SJCRH30 (cell line): Measurements from ENCODE around the gene MIER2. TPM values are rescaled to one million over a fixed set of nuclear protein-coding genes. Genes with fewer than 3 reads are reported as not detected.

Source experiments
- DNase-seq, 2 experiments: peaks; one replicate each; pipeline ENCODE4 v3.0.0-alpha.2; 2015 to 2020
- H3K27ac ChIP-seq: fragments of 250-450 bp; sonication (Bioruptor Pico); 2 replicates; pipeline ENCODE4 v1.5.1; 2020; ENCODE audit warnings: mild to moderate bottlenecking, moderate library complexity
- H3K27me3 ChIP-seq: fragments of 250-450 bp; sonication (Bioruptor Pico); 2 replicates; pipeline ENCODE4 v1.5.1; 2020; ENCODE audit warnings: mild to moderate bottlenecking, moderate library complexity
- H3K36me3 ChIP-seq: fragments of 250-450 bp; sonication (Bioruptor Pico); 2 replicates; pipeline ENCODE4 v1.5.1; 2020; ENCODE audit warnings: mild to moderate bottlenecking, moderate library complexity
- H3K4me1 ChIP-seq: fragments of 250-450 bp; sonication (Bioruptor Pico); 2 replicates; pipeline ENCODE4 v1.5.1; 2020; ENCODE audit warnings: mild to moderate bottlenecking, moderate library complexity
- H3K4me3 ChIP-seq: fragments of 250-450 bp; sonication (Bioruptor Pico); 2 replicates; pipeline ENCODE4 v1.5.1; 2020; ENCODE audit warnings: mild to moderate bottlenecking, moderate library complexity
- H3K9me3 ChIP-seq: fragments of 250-450 bp; sonication (Bioruptor Pico); replicated peaks from 2 replicates; pipeline ENCODE4 v1.5.1; 2020; ENCODE audit warnings: mild to moderate bottlenecking, moderate library complexity
- total RNA-seq: library from RNA; depleted of rRNA; stranded (reverse); fragments of >200 nt; shearing (Covaris generic); gene quantifications from 2 replicates; pipeline ENCODE4 v1.2.3, GENCODE V29; 2014

The MIER2 gene
- total RNA-seq, 1 experiment from 2014 or later = 18.5 TPM

DNA sequence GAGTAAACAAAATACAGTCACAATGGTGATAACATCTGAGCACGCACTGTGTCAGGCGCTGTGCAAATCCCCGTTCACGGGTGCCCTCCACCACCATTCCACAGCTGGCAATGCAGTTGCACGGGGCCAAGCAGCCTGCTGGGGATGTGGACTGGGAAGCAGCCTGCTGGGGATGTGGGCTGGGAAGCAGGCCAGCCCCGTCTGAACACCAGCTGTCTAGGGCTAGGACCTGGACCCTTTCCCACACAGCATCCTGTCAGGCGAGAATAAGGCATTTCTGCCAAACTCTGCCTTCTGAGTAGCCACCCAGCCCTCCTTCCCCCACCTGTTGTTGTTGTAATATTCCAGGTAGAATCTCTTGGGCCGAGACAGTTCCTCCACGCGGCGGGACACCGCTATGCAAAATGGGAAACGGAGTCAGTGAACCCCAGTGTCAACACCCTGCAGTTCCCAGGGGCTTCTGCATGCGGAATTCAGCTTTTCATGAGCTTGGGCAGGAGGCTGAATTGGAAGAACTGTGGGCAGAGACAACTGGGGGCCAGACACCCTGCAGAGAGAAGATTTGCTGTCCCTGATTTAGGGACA, 27.8 kb upstream of the MIER2 start:
- Histone ChIP-seq H3K9me3 (no peaks in the 10 kb centered on the region), H3K27me3 (peaks cover 4% of the 10 kb centered on the region; the same call in 1 of the 2 replicates), H3K36me3 (no peaks in the 10 kb centered on the region), H3K4me1 (no peaks in the 10 kb centered on the region), H3K4me3 (no peak overlapping the region), H3K27ac (no peak overlapping the region)
- peak; percentile 32 to 45 for DNase-seq

DNA sequence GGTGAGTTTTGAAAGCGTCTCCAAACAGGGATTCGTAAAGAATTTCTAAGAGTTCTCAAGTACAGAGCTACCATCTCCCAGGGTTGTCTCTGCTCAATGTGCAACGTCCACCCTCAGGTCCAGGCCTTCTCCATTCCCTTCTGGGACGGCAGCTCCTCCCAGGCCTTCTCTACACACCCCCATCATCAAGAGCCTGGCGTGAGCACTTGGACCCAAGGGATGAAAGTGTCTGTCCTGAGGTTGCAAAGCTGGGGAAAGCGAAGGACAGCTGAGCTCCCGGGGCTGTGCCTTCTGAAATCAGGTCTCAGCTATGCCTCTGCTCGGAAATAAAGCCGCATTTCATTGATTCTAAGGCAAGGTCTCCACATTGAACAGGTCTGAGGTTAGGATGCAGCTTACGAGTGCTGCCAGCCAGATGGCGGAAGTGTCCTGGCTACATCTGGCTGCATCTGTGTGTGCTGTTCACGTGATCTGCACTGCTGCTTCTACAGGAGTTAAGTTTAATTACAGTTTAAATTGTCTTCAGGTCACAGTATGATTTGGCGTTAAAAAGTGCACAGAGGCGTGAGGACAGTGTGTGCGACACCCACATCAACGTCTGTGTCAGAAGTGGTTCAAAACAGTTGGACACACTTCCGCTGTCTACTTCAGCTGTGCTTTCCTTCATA, 27.0 kb upstream of the MIER2 start:
- Histone ChIP-seq H3K27ac (no peak overlapping the region), H3K27me3 (peaks cover 4% of the 10 kb centered on the region; the same call in 1 of the 2 replicates), H3K4me1 (no peaks in the 10 kb centered on the region), H3K36me3 (no peaks in the 10 kb centered on the region), H3K9me3 (no peaks in the 10 kb centered on the region), H3K4me3 (no peak overlapping the region)
- no peak for DNase-seq

DNA sequence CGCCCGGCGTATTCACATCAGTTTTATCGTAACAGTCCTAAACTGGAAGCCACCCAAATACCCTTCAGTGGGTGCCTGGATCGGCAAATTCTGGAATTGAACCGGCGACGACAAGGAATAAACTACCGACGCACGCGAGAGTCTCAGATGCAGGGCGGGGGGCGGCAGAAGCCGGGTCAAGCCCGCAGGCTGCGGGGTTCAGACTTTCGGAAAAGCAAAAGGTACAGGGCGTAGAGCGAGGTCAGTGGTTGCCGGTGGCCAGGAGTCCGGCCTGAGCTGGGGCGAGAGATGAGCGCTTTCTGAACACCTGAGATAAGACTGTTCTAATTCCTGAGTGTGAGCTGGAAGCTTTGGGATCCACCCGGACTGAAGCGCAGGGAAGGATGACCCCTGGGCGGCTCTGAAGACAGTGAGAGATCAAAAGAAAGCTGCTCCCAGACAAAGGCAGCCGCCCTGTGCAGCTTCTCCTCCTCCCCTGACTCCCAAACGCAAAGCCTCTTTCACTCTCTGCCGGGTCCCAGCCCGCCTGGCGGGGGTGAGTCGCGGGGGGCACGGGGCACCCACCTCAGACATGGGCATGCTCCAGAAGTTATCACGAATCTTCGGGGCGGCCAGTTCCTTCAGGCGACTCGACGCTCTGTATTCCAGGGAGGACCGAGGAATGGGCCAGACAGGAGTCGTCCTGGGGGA, 26.2 kb upstream of the MIER2 start:
- DNase-seq = no peak
- Histone ChIP-seq H3K4me3 (no peak overlapping the region), H3K27me3 (peaks cover 4% of the 10 kb centered on the region; the same call in 1 of the 2 replicates), H3K36me3 (no peaks in the 10 kb centered on the region), H3K4me1 (no peaks in the 10 kb centered on the region), H3K9me3 (no peaks in the 10 kb centered on the region), H3K27ac (no peak overlapping the region)

GRCh38 chr19:369876-370275, 25.3 kb upstream of the MIER2 start:
- no peak for DNase-seq
- H3K4me3 ChIP-seq = no peak overlapping the region
- peaks cover 4% of the 10 kb centered on the region; the same call in 1 of the 2 replicates for H3K27me3 ChIP-seq
- no peaks in the 10 kb centered on the region for H3K36me3 ChIP-seq
- no peaks in the 10 kb centered on the region for H3K4me1 ChIP-seq
- H3K9me3 ChIP-seq = no peaks in the 10 kb centered on the region
- H3K27ac ChIP-seq = no peak overlapping the region

DNA sequence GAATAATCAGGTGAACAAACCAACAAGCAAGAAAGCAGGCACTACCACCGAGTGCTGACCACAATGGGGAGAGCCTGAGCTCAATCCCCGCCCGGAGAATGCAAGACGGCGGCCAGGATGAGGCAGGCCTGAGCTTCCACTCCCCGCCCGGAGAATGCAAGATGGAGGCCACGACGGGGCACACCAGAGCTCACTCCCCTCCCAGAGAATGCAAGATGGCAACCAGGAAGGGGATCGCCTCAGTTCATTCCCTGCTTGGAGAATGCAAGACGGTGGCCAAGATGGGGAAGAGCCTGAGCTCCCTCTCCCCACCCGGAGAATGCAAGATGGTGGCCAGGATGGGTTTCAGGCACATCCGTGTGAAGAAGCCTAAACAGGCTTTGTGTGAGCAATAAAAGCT, 24.7 kb upstream of the MIER2 start:
- H3K27me3 ChIP-seq = peaks cover 4% of the 10 kb centered on the region; the same call in 1 of the 2 replicates
- H3K36me3 ChIP-seq = no peaks in the 10 kb centered on the region
- H3K27ac ChIP-seq = no peak overlapping the region
- H3K4me1 ChIP-seq = no peaks in the 10 kb centered on the region
- H3K9me3 ChIP-seq = no peaks in the 10 kb centered on the region
- H3K4me3 ChIP-seq = no peak overlapping the region
- DNase-seq = no peak

DNA sequence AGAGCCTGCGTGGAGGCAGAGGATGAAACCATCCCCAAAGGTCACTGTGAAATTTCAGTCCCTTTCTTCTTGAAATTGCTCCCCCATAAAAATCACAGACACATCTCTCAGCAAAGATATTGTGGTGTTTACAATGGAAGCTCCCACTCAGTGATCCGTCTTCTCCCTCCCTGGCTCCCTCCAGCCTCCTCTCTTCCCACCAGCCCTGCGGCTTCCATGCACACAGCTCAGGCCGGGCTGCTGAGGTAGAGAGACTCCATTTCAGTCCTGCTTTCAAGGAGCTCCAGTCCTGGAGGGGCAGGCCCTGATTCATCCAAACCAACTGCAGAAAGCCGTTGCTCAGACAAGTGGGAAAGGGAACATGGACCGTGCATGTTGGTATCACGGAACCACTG, 24.0 kb upstream of the MIER2 start:
- Histone ChIP-seq H3K27me3 (peaks cover 4% of the 10 kb centered on the region; the same call in 1 of the 2 replicates), H3K36me3 (no peaks in the 10 kb centered on the region), H3K4me3 (no peak overlapping the region), H3K4me1 (no peaks in the 10 kb centered on the region), H3K9me3 (no peaks in the 10 kb centered on the region), H3K27ac (no peak overlapping the region)
- DNase-seq = no peak

GRCh38 chr19:367963-368629, 23.5 kb upstream of the MIER2 start:
- H3K27me3 ChIP-seq = peaks cover 4% of the 10 kb centered on the region; the same call in 1 of the 2 replicates
- H3K9me3 ChIP-seq = no peaks in the 10 kb centered on the region
- no peak overlapping the region for H3K4me3 ChIP-seq
- no peaks in the 10 kb centered on the region for H3K36me3 ChIP-seq
- no peak for DNase-seq
- H3K4me1 ChIP-seq = no peaks in the 10 kb centered on the region
- H3K27ac ChIP-seq = no peak overlapping the region

- no peak for DNase-seq
- peaks cover under 1% of the 10 kb centered on the region; the same call in 1 of the 2 replicates for H3K27me3 ChIP-seq
- H3K36me3 ChIP-seq = no peaks in the 10 kb centered on the region
- no peaks in the 10 kb centered on the region for H3K4me1 ChIP-seq
- no peaks in the 10 kb centered on the region for H3K9me3 ChIP-seq
- H3K27ac ChIP-seq = no peak overlapping the region
- H3K4me3 ChIP-seq = no peak overlapping the region
Observed at GRCh38 chr19:367561-367960, 23.0 kb upstream of the MIER2 start.

- no peaks in the 10 kb centered on the region for H3K4me1 ChIP-seq
- no peak overlapping the region for H3K27ac ChIP-seq
- no peaks in the 10 kb centered on the region for H3K9me3 ChIP-seq
- H3K36me3 ChIP-seq = no peaks in the 10 kb centered on the region
- no peak overlapping the region for H3K4me3 ChIP-seq
- H3K27me3 ChIP-seq = no peaks in the 10 kb centered on the region
- DNase-seq = no peak
Observed at GRCh38 chr19:366951-367350, 22.4 kb upstream of the MIER2 start.

DNA sequence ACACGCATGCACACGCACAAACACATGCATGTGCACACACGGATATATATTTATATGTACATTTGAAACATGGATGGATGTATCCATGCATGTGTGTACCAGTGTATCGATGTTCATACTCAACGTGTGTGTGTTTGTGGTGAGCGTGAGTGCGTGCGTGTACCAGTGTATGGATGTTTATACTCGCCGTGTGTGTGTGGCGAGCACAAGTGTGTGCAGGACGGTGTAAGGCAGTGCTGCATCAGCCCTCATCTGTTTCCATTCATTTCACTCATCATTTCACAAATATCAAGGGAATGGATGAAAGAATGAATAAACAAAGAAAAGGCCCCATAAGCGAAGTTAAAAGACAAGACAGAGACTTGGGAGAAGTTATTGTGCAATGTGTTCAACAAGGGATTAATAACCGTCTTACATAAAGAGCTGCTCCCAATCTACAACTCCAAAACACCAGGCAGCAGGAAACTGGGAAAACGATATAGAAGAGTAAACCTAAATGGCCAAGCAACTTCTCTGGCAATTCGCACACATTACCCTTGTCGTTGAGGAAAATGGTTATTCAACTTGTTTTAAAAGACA, 21.7 kb upstream of the MIER2 start:
- Histone ChIP-seq H3K36me3 (no peaks in the 10 kb centered on the region), H3K9me3 (no peaks in the 10 kb centered on the region), H3K4me1 (no peaks in the 10 kb centered on the region), H3K27ac (no peak overlapping the region), H3K4me3 (no peak overlapping the region), H3K27me3 (no peaks in the 10 kb centered on the region)
- no peak for DNase-seq

GRCh38 chr19:364496-365287, 20.1 kb upstream of the MIER2 start:
- no peak for DNase-seq
- H3K4me3 ChIP-seq = no peak overlapping the region
- no peaks in the 10 kb centered on the region for H3K9me3 ChIP-seq
- no peak overlapping the region for H3K27ac ChIP-seq
- no peaks in the 10 kb centered on the region for H3K36me3 ChIP-seq
- no peaks in the 10 kb centered on the region for H3K4me1 ChIP-seq
- H3K27me3 ChIP-seq = no peaks in the 10 kb centered on the region

GRCh38 chr19:362683-363082, 18.1 kb upstream of the MIER2 start:
- Histone ChIP-seq H3K9me3 (no peaks in the 10 kb centered on the region), H3K27me3 (no peaks in the 10 kb centered on the region), H3K4me3 (no peak overlapping the region), H3K36me3 (no peaks in the 10 kb centered on the region), H3K4me1 (no peaks in the 10 kb centered on the region), H3K27ac (no peak overlapping the region)
- DNase-seq = no peak

GRCh38 chr19:362154-362553, 17.6 kb upstream of the MIER2 start:
- Histone ChIP-seq H3K27ac (no peak overlapping the region), H3K36me3 (no peaks in the 10 kb centered on the region), H3K9me3 (no peaks in the 10 kb centered on the region), H3K27me3 (no peaks in the 10 kb centered on the region), H3K4me1 (no peaks in the 10 kb centered on the region), H3K4me3 (no peak overlapping the region)
- no peak for DNase-seq

GRCh38 chr19:359653-359925, 15.0 kb upstream of the MIER2 start:
- no peak for DNase-seq
- Histone ChIP-seq H3K4me1 (no peaks in the 10 kb centered on the region), H3K27me3 (no peaks in the 10 kb centered on the region), H3K27ac (no peak overlapping the region), H3K9me3 (no peaks in the 10 kb centered on the region), H3K36me3 (no peaks in the 10 kb centered on the region), H3K4me3 (no peak overlapping the region)
